A549 (cell line): ENCODE measurements around the gene ANGEL1. TPM values are rescaled to one million over a fixed set of nuclear protein-coding genes. Genes with fewer than 3 reads are reported as not detected.

Experiments
- ATAC-seq, 2 experiments: fragments of 200-7000 bp in 1 of 2; fragments of >200 bp in 1 of 2; cut with Nextera tagmentation in 1 of 2; cut with Tn5 transposase in 1 of 2; 3 replicates each; pipeline versions ENCODE4 v1.8.0 to v1.9.1; 2018 to 2020; ENCODE audit warnings: mild to moderate bottlenecking in 1 of 2, moderate library complexity in 1 of 2
- CTCF ChIA-PET: fragments of 300-600 bp; sonication (Branson Sonifier 250); formaldehyde crosslinking; extraction: SDS; loops from one replicate; lab custom pipeline; 2021; ENCODE audit warnings: antibody characterized with exemption, inconsistent platforms; lab: Yijun Ruan, JAX
- POLR2A ChIA-PET: fragments of 350-600 bp; formaldehyde crosslinking; extraction: SDS; loops from one replicate; lab custom pipeline; 2021; ENCODE audit warnings: antibody characterized with exemption, inconsistent platforms; lab: Yijun Ruan, JAX
- DNase-seq, 2 experiments: peaks; one replicate each; pipeline versions ENCODE4 v3.0.0 to v3.0.0-alpha.2; 2011 to 2016; ENCODE audit warnings: low read depth in 1 of 2, low spot score in 1 of 2
- FAIRE-seq: peaks from 2 replicates; lab custom pipeline; 2011; peaks lifted over from hg19 to GRCh38; lab: Jason Lieb, UNC
- H3K27ac ChIP-seq, 2 experiments: fragments of >200 bp; sonication (Bioruptor Twin); formaldehyde crosslinking; 3 replicates each; pipeline ENCODE4 v1.5.1; 2016 to 2017
- H3K4me1 ChIP-seq: fragments of >200 bp; sonication (Bioruptor Twin); formaldehyde crosslinking; 3 replicates; pipeline ENCODE4 v1.6.1; 2016
- H3K4me2 ChIP-seq: fragments of >200 bp; sonication (Bioruptor Twin); formaldehyde crosslinking; 3 replicates; pipeline ENCODE4 v1.6.1; 2016
- H3K4me3 ChIP-seq: fragments of >200 bp; sonication (Bioruptor Twin); formaldehyde crosslinking; 3 replicates; pipeline ENCODE4 v1.5.1; 2016
- H3K9me3 ChIP-seq: fragments of >200 bp; sonication (Bioruptor Twin); formaldehyde crosslinking; 3 replicates; pipeline ENCODE4 v1.6.1; 2016
- CEBPB ChIP-seq, 2 experiments: fragments of >200 bp in 1 of 2; sonication (Bioruptor Twin) in 1 of 2; formaldehyde crosslinking in 1 of 2; IDR thresholded peaks; 2 replicates each; pipeline ENCODE4 v1.6.1; 2012 to 2016
- CHD2 ChIP-seq: fragments of 150-350 bp; IDR thresholded peaks from 2 replicates; pipeline ENCODE4 v1.6.1; 2014; ENCODE audit warnings: low read length; ENCODE audit not compliant: partially characterized antibody
- CHD4 ChIP-seq: fragments of 200-600 bp; sonication (generic); IDR thresholded peaks from 2 replicates; pipeline ENCODE4 v1.6.1; 2016; ENCODE audit warnings: antibody characterized with exemption, mild to moderate bottlenecking, borderline replicate concordance
- CTCF ChIP-seq: fragments of >200 bp; sonication (Bioruptor Twin); formaldehyde crosslinking; IDR thresholded peaks from 3 replicates; pipeline ENCODE4 v1.5.1; 2016
- EHMT2 ChIP-seq: fragments of 200-600 bp; sonication (generic); IDR thresholded peaks from 2 replicates; pipeline ENCODE4 v1.6.1; 2016; ENCODE audit warnings: antibody characterized with exemption, low read depth, mild to moderate bottlenecking, moderate library complexity
- ESRRA ChIP-seq: fragments of 150-350 bp; IDR thresholded peaks from 2 replicates; pipeline ENCODE4 v1.6.1; 2014; ENCODE audit warnings: mild to moderate bottlenecking, low read length, borderline replicate concordance
- FOSL2 ChIP-seq, 2 experiments: fragments of 450-650 bp in 1 of 2; fragments of >200 bp in 1 of 2; sonication (Bioruptor Twin) in 1 of 2; formaldehyde crosslinking; IDR thresholded peaks; 2 replicates each; pipeline versions ENCODE4 v1.5.0 to v1.6.1; 2016 to 2020; ENCODE audit warnings: mild to moderate bottlenecking in 1 of 2, moderate library complexity in 1 of 2
- JUNB ChIP-seq: fragments of >200 bp; sonication (Bioruptor Twin); formaldehyde crosslinking; IDR thresholded peaks from 2 replicates; pipeline ENCODE4 v1.6.1; 2016
- MAFK ChIP-seq: fragments of 450-650 bp; IDR thresholded peaks from 2 replicates; pipeline ENCODE4 v1.6.1; 2014; ENCODE audit not compliant: partially characterized antibody
- MAZ ChIP-seq: fragments of 150-350 bp; IDR thresholded peaks from 2 replicates; pipeline ENCODE4 v1.6.1; 2014; ENCODE audit warnings: antibody characterized with exemption, low read depth, low read length, borderline replicate concordance
- NPAS2 ChIP-seq: fragments of 250-450 bp; sonication (Bioruptor Pico); IDR thresholded peaks from 2 replicates; pipeline ENCODE4 v1.8.0; 2022; ENCODE audit warnings: mild to moderate bottlenecking, moderate library complexity, borderline replicate concordance
- PHF8 ChIP-seq: fragments of 200-600 bp; sonication (generic); IDR thresholded peaks from 2 replicates; pipeline ENCODE4 v1.6.1; 2016; ENCODE audit warnings: low read depth, mild to moderate bottlenecking, antibody characterized with exemption, moderate library complexity, borderline replicate concordance
- POLR2A ChIP-seq: IDR thresholded peaks from 2 replicates; pipeline ENCODE4 v1.6.1; 2012; ENCODE audit warnings: mild to moderate bottlenecking, low read length
- POLR2AphosphoS2 ChIP-seq: conservative IDR thresholded peaks from 2 replicates; pipeline ENCODE4 v1.6.1; 2012; ENCODE audit warnings: low read length, improper control_type of control experiment, inconsistent platforms
- RAD21 ChIP-seq, 2 experiments: fragments of >200 bp in 1 of 2; sonication (Bioruptor Twin) in 1 of 2; formaldehyde crosslinking in 1 of 2; IDR thresholded peaks in 1 of 2; conservative IDR thresholded peaks in 1 of 2; 2 replicates in 1 of 2; 3 replicates in 1 of 2; pipeline ENCODE4 v1.6.1; 2012 to 2018; ENCODE audit warnings: inconsistent platforms in 1 of 2
- SMC3 ChIP-seq: fragments of >200 bp; sonication (Bioruptor Twin); formaldehyde crosslinking; IDR thresholded peaks from 3 replicates; pipeline ENCODE4 v1.6.1; 2018; ENCODE audit warnings: inconsistent platforms
- SREBF2 ChIP-seq: fragments of 450-650 bp; IDR thresholded peaks from 2 replicates; pipeline ENCODE4 v1.6.1; 2014; ENCODE audit warnings: mild to moderate bottlenecking, moderate library complexity
- ZC3H11A ChIP-seq: fragments of 450-650 bp; IDR thresholded peaks from 2 replicates; pipeline ENCODE4 v1.6.1; 2014; ENCODE audit warnings: antibody characterized with exemption, mild to moderate bottlenecking
- ZNF302 ChIP-seq: fragments of 250-450 bp; sonication (Bioruptor Pico); IDR thresholded peaks from 2 replicates; pipeline ENCODE4 v1.9.0; 2021; ENCODE audit warnings: inconsistent platforms, mild to moderate bottlenecking, moderate library complexity
- WGBS: methylation state at CpG from one replicate; pipeline ENCODE4 v1.1.6; 2017; ENCODE audit errors: missing lambda C conversion rate; 5-methylcytosine and 5-hydroxymethylcytosine counted together
- polyA plus RNA-seq, 4 experiments: library from polyadenylated mRNA; depleted of rRNA in 3 of 4; stranded (reverse); fragments of >200 nt; fragmentation: RNase III in 1 of 4; extraction: RNeasy Plus Mini Kit Qiagen cat#74134 plus additional on column Dnase treatment in 1 of 4; gene quantifications; 2 replicates in 3 of 4; 3 replicates in 1 of 4; pipeline ENCODE4 v1.2.3, GENCODE V29; 2011 to 2017
- TF ChIP-seq, protein P1 (sequence below): fragments of >200 bp; sonication (Bioruptor Twin); formaldehyde crosslinking; IDR thresholded peaks from 3 replicates; pipeline ENCODE4 v1.6.1; 2016

ANGEL1 gene
- polyA plus RNA-seq, 2 of the 4 experiments (the other 2 are of a cell fraction) = 9.7 to 17.6 TPM

DNA sequence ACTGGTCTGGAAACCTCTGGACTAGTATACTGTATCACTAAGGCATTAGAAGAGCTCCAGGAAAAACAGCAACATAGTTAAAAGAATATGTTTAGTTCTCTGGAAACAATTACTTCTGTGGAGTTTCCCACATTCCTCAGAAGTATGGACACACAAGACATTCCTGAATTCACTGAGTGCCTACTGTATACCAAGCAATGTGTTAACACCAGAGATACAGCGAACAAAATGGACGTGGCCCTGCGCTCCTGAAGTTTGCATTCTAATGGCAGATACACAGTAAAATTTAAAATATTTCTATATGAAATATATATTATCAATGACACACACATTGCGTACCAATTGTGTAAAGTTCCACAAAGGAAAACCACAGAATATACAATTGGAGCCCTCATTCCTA is 1.1 kb downstream of the ANGEL1 start:
- Histone ChIP-seq H3K27ac (peak overlapping the region in 1 of 2 experiments; percentile 96; a peak in 3 of 6 replicates), H3K4me3 (peak overlapping the region; percentile 70), H3K4me2 (peak overlapping the region; percentile 88), H3K4me1 (peaks cover 11% of the 10 kb centered on the region; the same call in 2 of the 3 replicates), H3K9me3 (no peaks in the 10 kb centered on the region)
- POLR2A ChIA-PET = interaction anchor here (0.7 to 1.8 kb wide), 3 partner anchors 42 to 1195 kb away, joined by 3 to 6 read pairs (median 3); no protein-coding TSS in a partner anchor
- CTCF ChIA-PET = interaction anchor here (0.5 to 4.2 kb wide), 14 partner anchors 8 to 393 kb away, joined by 3 to 32 read pairs (median 4); partner anchors contain the start of gene LRRC74A
- ATAC-seq (no peak), FAIRE-seq (no peak)
- 86% methylated on average over 4 of the region's 4 CpGs for WGBS
- no peak for TF ChIP-seq CTCF
- no peak for TF ChIP-seq EHMT2
- no peak for TF ChIP-seq ESRRA
- no peak for TF ChIP-seq CHD4
- no peak for TF ChIP-seq FOSL2 (IDR thresholded peaks at IDR 0.05)
- no peak for TF ChIP-seq FOSL2 (CRISPR knock-in tag; IDR thresholded peaks at IDR 0.05)
- no peak for TF ChIP-seq MAFK
- TF ChIP-seq CEBPB (IDR thresholded peaks at IDR 0.05) = no peak
- TF ChIP-seq, protein P1, sequence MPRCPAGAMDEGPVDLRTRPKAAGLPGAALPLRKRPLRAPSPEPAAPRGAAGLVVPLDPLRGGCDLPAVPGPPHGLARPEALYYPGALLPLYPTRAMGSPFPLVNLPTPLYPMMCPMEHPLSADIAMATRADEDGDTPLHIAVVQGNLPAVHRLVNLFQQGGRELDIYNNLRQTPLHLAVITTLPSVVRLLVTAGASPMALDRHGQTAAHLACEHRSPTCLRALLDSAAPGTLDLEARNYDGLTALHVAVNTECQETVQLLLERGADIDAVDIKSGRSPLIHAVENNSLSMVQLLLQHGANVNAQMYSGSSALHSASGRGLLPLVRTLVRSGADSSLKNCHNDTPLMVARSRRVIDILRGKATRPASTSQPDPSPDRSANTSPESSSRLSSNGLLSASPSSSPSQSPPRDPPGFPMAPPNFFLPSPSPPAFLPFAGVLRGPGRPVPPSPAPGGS = no peak
- no peak for TF ChIP-seq PHF8
- no peak for TF ChIP-seq CHD2
- no peak for TF ChIP-seq JUNB
- TF ChIP-seq POLR2AphosphoS2 = no peak
- TF ChIP-seq NPAS2 (CRISPR knock-in tag) = no peak
- TF ChIP-seq POLR2A = no peak
- no peak for TF ChIP-seq SREBF2
- TF ChIP-seq MAZ = no peak
- TF ChIP-seq ZC3H11A = no peak
- TF ChIP-seq, all 56 proteins: peak for 0
- DNase-seq = no peak

- Histone ChIP-seq H3K27ac (no peak overlapping the region), H3K4me2 (peak overlapping the region; percentile 88), H3K4me3 (peak overlapping the region; percentile 70; the same call in 2 of the 3 replicates), H3K9me3 (no peaks in the 10 kb centered on the region)
- 10% methylated on average over 9 of the region's 9 CpGs for WGBS
- POLR2A ChIA-PET = interaction anchor here (0.7 kb wide), 1 partner anchor 41 kb away, joined by 3 read pairs; no protein-coding TSS in a partner anchor
- DNase-seq = peak; percentile 37 to 38
- FAIRE-seq = no peak
- peak; percentile 35 to 60; a peak in 3 of 6 replicates for ATAC-seq
- CTCF ChIA-PET = interaction anchor here (0.8 to 4.2 kb wide), 16 partner anchors 7 to 314 kb away, joined by 3 to 32 read pairs (median 4); partner anchors contain the start of gene LRRC74A
- TF ChIP-seq CTCF = peak; percentile 49
- TF ChIP-seq ZNF302 (CRISPR knock-in tag) = no peak
- TF ChIP-seq RAD21 (conservative IDR thresholded peaks at IDR 0.05 in 1 of 2, IDR thresholded peaks at IDR 0.05 in 1 of 2) = peak; percentile 31 to 41; a peak in 4 of 5 replicates
- peak; percentile 31; the same call in 2 of the 3 replicates for TF ChIP-seq SMC3
- TF ChIP-seq POLR2AphosphoS2 = no peak
- TF ChIP-seq, all 56 proteins: peak for 3
- peaks cover 11% of the 10 kb centered on the region; the same call in 2 of the 3 replicates for H3K4me1 ChIP-seq
These were observed 1.7 kb downstream of the ANGEL1 start for GRCh38 chr14:76810953-76811400.
